Duodenal mucosa (tissue), 2 donors: Measurements from ENCODE around the gene FAT4.

Experiments
- H3K27ac ChIP-seq: one replicate; pipeline ENCODE4 v1.7.0; 2013; ENCODE audit warnings: low read depth, low read length
- H3K27me3 ChIP-seq, 2 donors: one replicate each; pipeline ENCODE4 v1.7.0; 2013; ENCODE audit warnings: low read length in 2 of 2, control low read depth in 1 of 2; ENCODE audit not compliant: insufficient read depth in 2 of 2, control insufficient read depth in 1 of 2
- H3K36me3 ChIP-seq, 2 donors: one replicate each; pipeline ENCODE4 v1.7.0; 2013; ENCODE audit warnings: low read length in 2 of 2, control low read depth in 1 of 2; ENCODE audit not compliant: insufficient read depth in 2 of 2, control insufficient read depth in 1 of 2
- H3K4me1 ChIP-seq, 2 donors: one replicate each; pipeline ENCODE4 v1.7.0; 2013; ENCODE audit warnings: low read length in 2 of 2, control low read depth in 1 of 2; ENCODE audit not compliant: insufficient read depth in 2 of 2, control insufficient read depth in 1 of 2
- H3K4me3 ChIP-seq, 2 donors: one replicate each; pipeline ENCODE4 v1.7.0; 2013; ENCODE audit warnings: low read length in 2 of 2, low read depth in 1 of 2
- H3K9ac ChIP-seq, 2 donors: one replicate each; pipeline ENCODE4 v1.7.0; 2013; ENCODE audit warnings: low read length in 2 of 2, low read depth in 1 of 2
- H3K9me3 ChIP-seq, 2 donors: one replicate each; pipeline ENCODE4 v1.7.0; 2013; ENCODE audit warnings: low read length in 2 of 2, control low read depth in 1 of 2; ENCODE audit not compliant: control insufficient read depth in 1 of 2

FAT4 gene

DNA sequence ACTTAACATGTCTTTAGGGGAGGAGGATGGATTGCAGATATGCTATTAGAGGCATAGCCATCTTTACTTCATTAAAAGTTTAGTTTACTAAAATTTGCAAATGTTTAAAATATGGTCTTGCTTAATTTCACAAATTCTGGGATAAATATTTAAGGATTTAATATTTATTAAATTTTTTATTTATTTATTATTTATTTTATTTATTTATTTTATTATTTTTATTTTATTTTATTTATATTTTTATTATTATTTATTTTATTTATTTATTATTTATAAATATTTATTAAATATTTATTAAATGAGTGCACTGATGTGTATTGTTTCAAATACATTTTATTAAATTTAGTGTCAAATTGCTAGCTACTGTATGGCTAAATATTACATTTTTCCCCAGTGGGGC lies 46.0 kb downstream of the FAT4 start:
- Histone ChIP-seq H3K27ac (no peak overlapping the region), H3K4me1 (no peaks in the 10 kb centered on the region), H3K36me3 (no peaks in the 10 kb centered on the region), H3K9me3 (no peaks in the 10 kb centered on the region), H3K4me3 (no peak overlapping the region), H3K27me3 (no peaks in the 10 kb centered on the region), H3K9ac (no peak overlapping the region)
